GM18505 (cell line): Measurements from ENCODE around the gene GPR62.
"Not testable (repeated sequence)": the region's sequence is repeated elsewhere in the genome, so short reads cannot be mapped to it uniquely, and the experiment has no call there.

Experiments
- ATAC-seq: cut with Tn5 transposase; IDR thresholded peaks from one replicate; pipeline ENCODE4 v1.9.1; 2021; ENCODE audit not compliant: unreplicated experiment
- POLR2A ChIP-seq: IDR thresholded peaks from 4 replicates; pipeline ENCODE4 v1.6.1; 2011; ENCODE audit warnings: borderline replicate concordance; ENCODE audit not compliant: insufficient read depth, insufficient read length; ENCODE audit errors: extremely low read depth

The GPR62 gene, protein sequence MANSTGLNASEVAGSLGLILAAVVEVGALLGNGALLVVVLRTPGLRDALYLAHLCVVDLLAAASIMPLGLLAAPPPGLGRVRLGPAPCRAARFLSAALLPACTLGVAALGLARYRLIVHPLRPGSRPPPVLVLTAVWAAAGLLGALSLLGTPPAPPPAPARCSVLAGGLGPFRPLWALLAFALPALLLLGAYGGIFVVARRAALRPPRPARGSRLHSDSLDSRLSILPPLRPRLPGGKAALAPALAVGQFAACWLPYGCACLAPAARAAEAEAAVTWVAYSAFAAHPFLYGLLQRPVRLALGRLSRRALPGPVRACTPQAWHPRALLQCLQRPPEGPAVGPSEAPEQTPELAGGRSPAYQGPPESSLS

DNA sequence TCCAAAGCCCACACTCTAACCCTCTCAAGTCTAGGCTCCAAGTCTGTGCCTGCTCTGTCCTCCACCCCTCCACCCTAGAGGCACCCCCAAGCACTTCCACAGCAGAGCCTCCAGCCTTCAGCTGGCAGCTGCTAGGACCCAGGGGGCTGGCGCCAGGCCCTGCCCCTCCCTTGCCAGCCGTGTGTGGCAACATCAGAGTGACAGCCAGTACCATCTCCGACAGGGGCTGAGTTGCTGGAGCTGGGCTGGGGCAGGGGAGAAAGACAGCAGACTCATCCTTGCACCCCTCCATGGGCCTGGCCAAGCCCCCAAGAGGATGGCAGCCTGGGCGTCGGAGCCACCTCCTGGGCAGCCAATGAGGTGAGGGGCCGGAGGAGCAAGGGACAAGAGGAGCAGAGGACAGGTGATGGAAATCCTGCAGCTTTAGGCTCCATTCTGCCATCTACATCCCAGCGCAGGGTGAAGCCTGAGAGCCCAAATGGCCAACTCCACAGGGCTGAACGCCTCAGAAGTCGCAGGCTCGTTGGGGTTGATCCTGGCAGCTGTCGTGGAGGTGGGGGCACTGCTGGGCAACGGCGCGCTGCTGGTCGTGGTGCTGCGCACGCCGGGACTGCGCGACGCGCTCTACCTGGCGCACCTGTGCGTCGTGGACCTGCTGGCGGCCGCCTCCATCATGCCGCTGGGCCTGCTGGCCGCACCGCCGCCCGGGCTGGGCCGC, at the start of gene GPR62:
Gene GPR62 (plus strand): TSS at position 207 of the 718 bp plus-strand sequence. CDS start 272 bp downstream, at position 479.
- no peak for ATAC-seq
- TF ChIP-seq POLR2A, result no peak

DNA sequence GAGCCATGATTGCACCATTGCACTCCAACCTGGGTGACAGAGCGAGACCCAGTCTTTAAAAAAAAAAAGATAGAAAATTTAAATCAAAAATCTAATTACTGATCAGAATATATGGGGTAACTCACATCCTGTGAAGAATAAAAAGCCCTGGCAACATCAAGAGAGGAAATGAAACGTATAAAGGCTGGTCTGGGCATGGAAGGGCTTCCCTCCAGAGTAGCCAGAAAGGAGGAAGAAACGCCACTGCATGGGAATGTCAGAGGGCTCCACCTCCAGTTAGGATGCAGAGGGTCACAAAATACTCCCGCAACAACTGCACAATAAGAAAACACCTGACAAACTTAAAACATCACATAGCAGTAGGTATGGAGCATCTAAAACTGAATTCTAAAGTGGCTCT, 47.2 kb upstream of the GPR62 start:
- no peak for ATAC-seq

DNA sequence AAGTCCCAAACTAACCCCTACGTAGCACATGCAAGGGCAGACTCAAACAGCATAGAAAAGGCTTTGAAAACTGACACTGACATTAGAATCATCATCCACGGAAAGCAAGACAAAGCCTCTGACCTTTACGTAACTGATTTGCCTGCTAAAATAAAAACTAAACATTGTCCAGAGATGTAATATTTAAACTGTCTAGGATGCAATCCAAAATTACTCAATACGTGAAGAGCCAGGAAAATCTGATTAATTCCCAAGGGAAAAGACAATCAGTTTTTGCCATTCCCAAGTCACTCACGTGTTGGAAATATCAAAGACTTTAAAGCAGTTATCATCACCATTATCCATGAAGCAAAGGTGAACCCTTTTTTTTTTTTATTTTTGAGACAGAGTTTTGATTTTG, 38.8 kb upstream of the GPR62 start:
- ATAC-seq, result no peak
- TF ChIP-seq POLR2A, result no peak

More for the DNA sequence above, 47.2 kb upstream of the GPR62 start:
- TF ChIP-seq POLR2A, result no peak

DNA sequence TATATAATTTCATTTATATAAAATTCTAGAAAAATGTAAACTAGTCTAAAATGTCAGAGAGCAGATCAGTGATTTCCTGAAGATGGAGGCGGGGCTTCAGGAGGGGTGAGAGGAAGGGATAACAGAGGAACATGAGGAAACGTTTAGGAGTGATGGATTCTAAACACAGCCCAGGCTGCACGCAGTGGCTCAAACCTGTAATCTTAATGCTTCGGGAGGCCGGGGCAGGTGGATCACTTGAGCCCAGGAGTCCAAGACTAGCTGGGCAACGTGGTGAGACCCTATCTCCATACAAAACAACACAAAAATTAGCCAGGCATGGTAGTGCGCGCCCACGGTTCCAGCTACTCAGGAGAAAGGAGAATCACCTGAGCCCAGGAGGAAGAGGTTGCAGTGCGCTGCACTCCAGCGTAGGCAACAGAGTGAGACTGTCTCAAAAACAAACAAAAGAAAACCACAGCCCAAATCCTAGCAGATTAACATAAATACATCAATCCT, 34.1 kb upstream of the GPR62 start:
- no peak for TF ChIP-seq POLR2A
- no peak for ATAC-seq

DNA sequence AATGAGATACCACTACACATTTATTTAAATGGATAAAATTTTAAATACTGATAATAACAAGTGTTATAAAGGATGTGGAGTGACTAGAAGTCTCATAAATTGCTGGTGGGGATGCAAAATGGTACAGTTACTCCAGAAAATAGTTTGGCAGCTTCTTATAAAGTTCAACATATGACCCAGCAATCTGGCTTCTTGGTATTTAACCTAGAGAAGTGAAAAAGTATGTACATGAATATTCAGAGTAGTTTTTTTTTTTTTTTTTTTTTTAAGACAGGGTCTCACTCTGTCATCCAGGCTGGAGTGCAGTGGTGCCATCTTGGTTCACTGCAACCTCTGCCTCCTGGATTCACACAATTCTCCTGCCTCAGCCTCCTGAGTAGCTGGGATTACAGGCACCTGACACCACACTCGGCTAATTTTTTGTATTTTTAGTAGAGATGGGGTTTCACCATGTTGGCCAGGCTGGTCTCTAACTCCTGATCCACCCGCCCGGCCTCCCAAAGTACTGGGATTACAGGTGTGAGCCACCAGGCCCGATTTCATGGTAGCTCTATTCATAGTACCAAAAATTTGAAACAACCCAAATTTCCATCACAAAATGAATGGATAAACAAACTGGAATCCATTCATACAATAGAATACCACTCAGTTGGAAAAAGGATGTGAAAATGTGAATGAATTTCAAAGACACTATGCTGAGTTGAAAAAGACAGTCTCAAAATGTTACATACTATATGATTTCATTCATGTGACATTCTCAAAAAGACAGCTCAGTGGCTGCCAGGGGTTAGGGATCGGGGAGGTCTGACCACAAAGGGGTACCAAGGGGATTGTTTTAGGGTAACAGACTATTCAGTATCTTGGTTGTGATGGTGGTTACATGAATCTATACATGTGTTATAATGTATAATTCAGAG, 27.9 kb upstream of the GPR62 start:
- TF ChIP-seq POLR2A, result no peak
- no peak for ATAC-seq

DNA sequence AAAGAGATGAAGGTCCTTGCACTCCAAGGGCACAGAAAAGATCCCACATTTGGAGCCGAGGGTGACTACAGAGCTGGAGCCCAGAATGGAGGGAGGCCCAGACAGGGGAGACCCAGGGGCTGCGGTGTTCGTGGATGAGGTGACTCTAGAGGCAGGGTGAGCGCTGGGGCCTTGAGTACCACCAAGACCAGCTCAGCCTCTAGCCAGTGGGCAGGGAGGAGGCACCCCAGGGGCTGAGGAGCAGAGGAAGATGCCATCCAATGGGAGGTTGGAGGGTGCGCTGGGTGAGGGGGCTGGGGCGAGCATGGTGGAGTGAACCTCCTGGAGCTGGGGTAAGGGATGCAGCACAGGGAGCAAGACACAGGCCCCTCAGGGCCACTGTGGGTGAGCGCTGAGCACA, 26.7 kb upstream of the GPR62 start:
- ATAC-seq, result no peak

DNA sequence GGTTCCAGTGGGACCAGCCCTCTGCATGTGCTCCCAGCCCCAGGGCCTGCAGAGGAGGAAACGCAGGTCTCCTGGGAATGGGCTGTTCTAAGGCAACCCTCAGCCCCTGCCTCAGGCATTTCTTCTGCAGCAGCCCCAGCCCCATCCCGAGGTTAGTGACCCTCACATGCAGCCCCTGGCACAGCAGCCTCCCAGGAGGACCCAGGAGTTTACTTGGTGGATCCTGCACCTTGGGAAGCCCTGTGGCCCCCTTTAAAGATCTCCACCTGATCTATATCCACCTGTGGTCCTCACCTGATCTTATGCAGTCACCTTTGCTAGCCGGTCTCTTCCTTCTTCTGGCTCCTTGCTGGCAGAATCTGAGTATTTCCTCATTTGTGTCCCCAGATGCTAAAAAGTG, 26.2 kb upstream of the GPR62 start:
- not testable (repeated sequence) for ATAC-seq

More for the DNA sequence above, 26.7 kb upstream of the GPR62 start:
- no peak for TF ChIP-seq POLR2A

DNA sequence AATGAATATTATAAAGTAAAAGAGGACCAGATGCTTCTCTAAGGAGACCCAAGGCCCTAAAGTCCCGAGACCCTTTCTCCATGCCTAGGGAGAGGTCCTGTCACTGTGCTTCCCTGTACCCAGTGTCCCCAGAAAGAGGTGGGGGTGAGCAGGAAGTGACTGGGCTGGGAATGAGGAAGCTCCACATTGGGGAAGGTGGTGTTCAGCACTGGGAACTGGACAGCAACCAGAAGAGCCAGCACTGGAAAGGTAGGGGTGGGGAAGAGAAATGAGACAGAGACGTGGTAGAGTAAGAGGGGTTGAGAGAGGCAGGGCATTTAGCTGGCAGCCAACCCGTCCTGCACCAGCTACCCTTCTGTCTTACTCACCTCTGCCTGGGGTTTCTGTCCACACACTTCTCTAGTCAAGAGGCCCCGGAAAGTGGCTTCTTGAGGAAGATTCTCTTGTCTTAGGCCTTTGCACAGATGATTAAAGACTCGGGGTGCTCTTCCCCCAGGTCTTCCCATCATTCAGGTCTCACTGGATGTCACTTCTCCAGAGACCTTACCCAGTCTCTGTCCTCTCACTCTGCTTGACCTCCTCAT, 25.7 kb upstream of the GPR62 start:
- ATAC-seq, result no peak
- TF ChIP-seq POLR2A, result no peak

DNA sequence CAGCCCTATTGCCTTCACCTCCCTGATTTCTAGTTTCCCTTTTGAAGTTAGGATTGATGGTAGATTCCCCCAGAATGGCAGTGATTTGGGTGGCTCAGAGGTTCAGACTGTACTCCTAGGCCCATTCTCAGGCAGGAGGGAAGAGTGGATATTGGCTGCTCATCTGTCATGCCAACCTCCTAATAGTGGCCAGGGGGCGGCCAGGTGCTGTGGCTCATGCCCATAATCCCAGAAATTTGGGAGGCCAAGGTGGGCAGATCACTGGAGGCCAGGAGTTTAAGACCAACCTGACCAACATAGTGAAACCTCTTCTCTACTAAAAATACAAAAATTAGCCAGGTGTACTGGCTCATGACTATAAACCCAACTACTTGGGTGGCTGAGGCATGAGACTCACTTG, 24.7 kb upstream of the GPR62 start:
- no peak for TF ChIP-seq POLR2A
- no peak for ATAC-seq

DNA sequence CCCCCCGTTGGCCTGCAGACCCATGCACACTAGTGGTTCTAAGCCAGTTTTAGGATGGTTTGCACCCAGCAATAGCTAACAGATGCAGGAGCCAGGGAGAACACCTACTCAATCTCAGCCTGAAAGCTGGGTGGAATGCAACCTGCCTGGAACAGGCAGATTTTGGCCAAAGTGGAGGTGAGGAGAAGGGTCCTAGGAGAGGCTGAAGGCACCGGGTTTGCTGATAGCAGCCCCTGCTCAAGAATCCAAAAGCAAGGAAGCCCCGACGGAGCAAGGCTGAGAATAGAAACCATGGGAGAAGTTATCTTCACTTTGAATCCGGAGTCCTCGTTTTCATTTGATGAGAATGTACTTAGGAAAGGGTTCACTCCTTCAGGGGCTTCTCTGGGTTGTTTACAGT, 23.4 kb upstream of the GPR62 start:
- TF ChIP-seq POLR2A, result no peak
- ATAC-seq, result no peak

DNA sequence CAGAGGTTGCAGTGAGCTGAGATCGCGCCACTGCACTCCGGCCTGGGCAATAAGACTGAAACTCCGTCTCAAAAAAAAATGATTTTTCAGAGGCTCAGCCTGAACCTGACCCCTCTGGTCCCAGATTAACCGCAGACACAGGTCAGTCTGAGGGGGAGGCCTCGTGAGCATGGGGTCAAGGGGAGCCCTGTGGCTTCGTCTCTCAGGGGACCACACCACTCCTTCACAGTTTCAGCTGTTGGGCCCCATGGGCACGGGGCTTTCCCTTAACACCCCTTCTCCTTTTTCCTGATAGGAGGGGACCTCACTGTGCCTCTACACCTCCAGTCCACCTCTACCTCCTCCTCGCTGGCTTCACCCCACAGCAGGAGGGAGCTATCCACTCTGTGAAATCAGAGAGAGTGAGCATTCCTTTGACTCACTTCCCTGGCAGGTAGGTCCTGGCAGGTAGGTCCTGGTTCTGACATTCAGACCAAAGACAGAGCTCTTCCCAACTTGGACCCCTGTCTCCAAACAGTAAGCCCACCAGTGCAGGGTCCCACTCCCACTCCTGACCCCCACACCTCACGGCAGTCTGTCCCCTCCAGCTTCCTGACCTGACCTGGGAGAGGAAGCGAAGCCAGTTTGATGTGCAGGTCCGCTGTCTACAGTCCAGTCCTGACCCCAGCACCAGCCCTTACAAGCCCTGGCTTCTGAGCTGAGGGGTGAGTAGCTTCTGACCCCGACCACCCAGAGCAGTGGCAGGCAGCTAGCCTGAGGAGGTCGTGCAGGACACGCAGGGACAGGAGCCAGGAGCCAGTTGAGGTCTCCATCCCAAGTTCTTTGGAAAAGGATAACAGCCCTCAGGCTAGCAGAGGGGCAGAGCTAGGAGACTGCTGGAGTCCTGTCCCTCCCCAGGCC, 22.5 kb upstream of the GPR62 start:
- no peak for TF ChIP-seq POLR2A
- ATAC-seq, result no peak
